Ectodermal cell (in vitro differentiated cells): Measurements from ENCODE around the gene STAB1.

Experiments used
- H3K27ac ChIP-seq: 2 replicates; pipeline ENCODE4 v1.7.0; 2013; ENCODE audit warnings: mild to moderate bottlenecking, low read depth, low read length; ENCODE audit not compliant: insufficient read depth, poor library complexity, severe bottlenecking
- H3K27me3 ChIP-seq: 2 replicates; pipeline ENCODE4 v1.7.0; 2013; ENCODE audit warnings: mild to moderate bottlenecking, low read length; ENCODE audit not compliant: insufficient read depth, control insufficient read depth, poor library complexity, severe bottlenecking
- H3K36me3 ChIP-seq: one replicate; pipeline ENCODE4 v1.7.0; 2013; ENCODE audit warnings: low read length; ENCODE audit not compliant: control insufficient read depth, insufficient read depth
- H3K4me1 ChIP-seq: one replicate; pipeline ENCODE4 v1.7.0; 2013; ENCODE audit warnings: low read length; ENCODE audit not compliant: control insufficient read depth, insufficient read depth
- H3K4me3 ChIP-seq: 2 replicates; pipeline ENCODE4 v1.7.0; 2013; ENCODE audit warnings: low read depth, low read length, control low read depth; ENCODE audit not compliant: insufficient read depth
- H3K9me3 ChIP-seq: 2 replicates; pipeline ENCODE4 v1.7.0; 2013; ENCODE audit warnings: mild to moderate bottlenecking, low read length, moderate library complexity; ENCODE audit not compliant: control insufficient read depth
- WGBS, 2 experiments: methylation state at CpG; one replicate each; pipeline ENCODE4 v1.1.7; 2013; ENCODE audit warnings: missing lambda C conversion rate in 2 of 2; 5-methylcytosine and 5-hydroxymethylcytosine counted together

The STAB1 gene

GRCh38 chr3:52529376-52530333 lies 34.5 kb downstream of the STAB1 start:
- peaks cover 14% of the 10 kb centered on the region for H3K4me1 ChIP-seq
- H3K4me3 ChIP-seq, result no peak overlapping the region
- 89 to 90% methylated on average over 12 of the region's 12 CpGs for WGBS, 2 experiments
- H3K27ac ChIP-seq, result no peak overlapping the region
- H3K9me3 ChIP-seq, result no peaks in the 10 kb centered on the region
- H3K36me3 ChIP-seq, result peaks cover 28% of the 10 kb centered on the region
- no peaks in the 10 kb centered on the region for H3K27me3 ChIP-seq

GRCh38 chr3:52530918-52531826 lies 36.0 kb downstream of the STAB1 start:
- Histone ChIP-seq H3K4me3 (no peak overlapping the region), H3K36me3 (peaks cover 23% of the 10 kb centered on the region), H3K27me3 (no peaks in the 10 kb centered on the region), H3K27ac (no peak overlapping the region), H3K4me1 (peaks cover 20% of the 10 kb centered on the region), H3K9me3 (no peaks in the 10 kb centered on the region)
- 95% methylated on average over 10 of the region's 10 CpGs for WGBS, 2 experiments

GRCh38 chr3:52531860-52532516 lies 36.9 kb downstream of the STAB1 start:
- Histone ChIP-seq H3K27ac (no peak overlapping the region), H3K4me1 (peaks cover 20% of the 10 kb centered on the region)

GRCh38 chr3:52532517-52532837 lies 37.3 kb downstream of the STAB1 start:
- Histone ChIP-seq H3K27ac (no peak overlapping the region), H3K4me3 (peak overlapping the region; percentile 72), H3K9me3 (no peaks in the 10 kb centered on the region), H3K36me3 (peaks cover 16% of the 10 kb centered on the region), H3K27me3 (no peaks in the 10 kb centered on the region), H3K4me1 (peaks cover 25% of the 10 kb centered on the region)
- WGBS, 2 experiments, result 25 to 32% methylated on average over 5 of the region's 5 CpGs

More at GRCh38 chr3:52531860-52532516, 36.9 kb downstream of the STAB1 start:
- H3K36me3 ChIP-seq, result peaks cover 20% of the 10 kb centered on the region
- no peaks in the 10 kb centered on the region for H3K9me3 ChIP-seq
- no peaks in the 10 kb centered on the region for H3K27me3 ChIP-seq
- WGBS, 2 experiments, result 91 to 93% methylated on average over 14 of the region's 14 CpGs
- H3K4me3 ChIP-seq, result peak overlapping the region; percentile 72

GRCh38 chr3:52532838-52533622 lies 37.9 kb downstream of the STAB1 start:
- Histone ChIP-seq H3K4me3 (peak overlapping the region; percentile 72), H3K27ac (no peak overlapping the region), H3K9me3 (no peaks in the 10 kb centered on the region), H3K36me3 (peaks cover 12% of the 10 kb centered on the region), H3K27me3 (no peaks in the 10 kb centered on the region), H3K4me1 (peaks cover 30% of the 10 kb centered on the region)
- 1% methylated on average over 78 of the region's 78 CpGs for WGBS, 2 experiments

GRCh38 chr3:52533623-52534280 lies 38.6 kb downstream of the STAB1 start, which contains the start of gene NT5DC2:
TSS of gene NT5DC2 (minus strand) at chr3:52533857. CDS start at chr3:52533737, 120 bp downstream.
- no peaks in the 10 kb centered on the region for H3K9me3 ChIP-seq
- peaks cover 6% of the 10 kb centered on the region for H3K36me3 ChIP-seq
- no peaks in the 10 kb centered on the region for H3K27me3 ChIP-seq
- peak within 1 kb of the TSS; percentile 72 for H3K4me3 ChIP-seq
- peaks cover 32% of the 10 kb centered on the region for H3K4me1 ChIP-seq
- peak within 1 kb of the TSS; percentile 11 for H3K27ac ChIP-seq
- WGBS, 2 experiments, result 1% methylated on average over 91 of the region's 91 CpGs

- H3K9me3 ChIP-seq, result no peaks in the 10 kb centered on the region
- H3K27ac ChIP-seq, result peak overlapping the region; percentile 11
- H3K4me1 ChIP-seq, result peaks cover 32% of the 10 kb centered on the region
- H3K4me3 ChIP-seq, result peak overlapping the region; percentile 54
- H3K36me3 ChIP-seq, result no peaks in the 10 kb centered on the region
- 68 to 69% methylated on average over 57 of the region's 57 CpGs for whole genome bisulfite sequencing, 2 experiments
- H3K27me3 ChIP-seq, result no peaks in the 10 kb centered on the region
Measured at GRCh38 chr3:52534281-52535183, 39.4 kb downstream of the STAB1 start.

- 90 to 92% methylated on average over 19 of the region's 19 CpGs for WGBS, 2 experiments
- H3K4me3 ChIP-seq, result no peak overlapping the region
- peaks cover 32% of the 10 kb centered on the region for H3K4me1 ChIP-seq
Measured at GRCh38 chr3:52535411-52536111, 40.4 kb downstream of the STAB1 start.

More at GRCh38 chr3:52535411-52536111, 40.4 kb downstream of the STAB1 start:
- Histone ChIP-seq H3K27me3 (no peaks in the 10 kb centered on the region), H3K27ac (no peak overlapping the region), H3K9me3 (no peaks in the 10 kb centered on the region), H3K36me3 (no peaks in the 10 kb centered on the region)
